EH (cell line): ENCODE results near the gene DKK1.

Experiments used
- DNase-seq: peaks from one replicate; pipeline ENCODE4 v3.0.0-alpha.2; 2015; ENCODE audit warnings: low read depth

DKK1 gene, protein sequence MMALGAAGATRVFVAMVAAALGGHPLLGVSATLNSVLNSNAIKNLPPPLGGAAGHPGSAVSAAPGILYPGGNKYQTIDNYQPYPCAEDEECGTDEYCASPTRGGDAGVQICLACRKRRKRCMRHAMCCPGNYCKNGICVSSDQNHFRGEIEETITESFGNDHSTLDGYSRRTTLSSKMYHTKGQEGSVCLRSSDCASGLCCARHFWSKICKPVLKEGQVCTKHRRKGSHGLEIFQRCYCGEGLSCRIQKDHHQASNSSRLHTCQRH

DNA sequence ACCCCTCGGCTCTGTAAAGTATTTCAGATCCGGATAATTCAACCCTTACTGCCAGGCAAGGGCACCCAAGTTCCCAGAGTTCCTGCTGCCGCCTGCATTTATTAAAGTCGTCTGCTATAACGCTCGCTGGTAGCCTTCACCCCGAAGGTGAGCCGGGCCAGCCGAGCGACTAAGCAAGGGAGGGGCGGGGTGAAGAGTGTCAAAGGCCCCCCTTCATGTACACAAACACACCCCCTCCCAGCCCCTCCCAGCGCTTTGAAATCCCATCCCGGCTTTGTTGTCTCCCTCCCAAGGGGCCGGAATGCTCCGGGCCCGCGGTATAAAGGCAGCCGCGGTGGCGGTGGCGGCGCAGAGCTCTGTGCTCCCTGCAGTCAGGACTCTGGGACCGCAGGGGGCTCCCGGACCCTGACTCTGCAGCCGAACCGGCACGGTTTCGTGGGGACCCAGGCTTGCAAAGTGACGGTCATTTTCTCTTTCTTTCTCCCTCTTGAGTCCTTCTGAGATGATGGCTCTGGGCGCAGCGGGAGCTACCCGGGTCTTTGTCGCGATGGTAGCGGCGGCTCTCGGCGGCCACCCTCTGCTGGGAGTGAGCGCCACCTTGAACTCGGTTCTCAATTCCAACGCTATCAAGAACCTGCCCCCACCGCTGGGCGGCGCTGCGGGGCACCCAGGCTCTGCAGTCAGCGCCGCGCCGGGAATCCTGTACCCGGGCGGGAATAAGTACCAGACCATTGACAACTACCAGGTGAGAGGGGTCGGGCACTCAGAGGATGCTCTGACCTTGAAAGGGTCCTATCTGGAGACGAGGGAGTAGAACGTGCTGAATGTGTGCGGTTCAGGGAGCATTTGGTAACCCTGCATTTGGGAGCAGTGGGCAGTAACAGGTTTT, at the start of gene DKK1:
TSS of gene DKK1 (plus strand) at position 349 of the 889 bp plus-strand sequence. CDS start at position 503, 154 bp downstream.
- DNase-seq, result peak; percentile 85

DNA sequence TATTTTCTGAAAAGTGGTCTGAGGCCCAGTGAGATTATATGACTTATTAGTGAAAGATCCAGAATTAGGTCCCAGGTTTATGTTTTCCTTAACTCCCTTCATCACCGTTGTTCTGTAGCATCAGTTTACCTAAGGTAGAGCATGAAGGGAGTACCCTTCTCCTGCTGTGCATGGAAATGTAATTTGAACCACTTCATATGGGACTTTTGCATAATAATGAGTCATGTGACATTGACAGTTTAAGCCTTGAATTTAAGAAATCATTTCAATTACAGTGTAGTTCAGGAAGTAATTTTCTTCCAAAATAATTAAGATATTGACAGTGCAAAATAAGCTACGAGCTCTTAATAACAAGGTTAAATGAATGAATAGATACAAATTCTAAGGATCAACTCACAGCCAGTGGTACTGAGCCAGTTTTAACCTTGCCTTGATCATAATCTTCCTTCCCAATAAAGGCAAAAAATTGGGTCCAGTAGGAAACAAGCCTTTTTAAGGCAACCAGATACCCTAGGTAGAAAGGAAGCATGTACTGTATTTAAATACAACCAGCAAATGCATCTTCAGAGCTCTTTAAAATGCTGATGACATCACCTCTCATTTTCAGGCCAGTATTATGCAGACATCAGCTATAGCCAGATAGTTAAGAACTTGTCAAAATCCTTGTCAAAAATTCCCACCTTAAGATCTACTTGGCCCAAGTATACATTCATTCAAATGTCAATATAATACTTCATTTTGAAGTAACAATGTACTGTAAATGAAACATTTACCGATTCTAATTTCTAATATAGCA, 48.8 kb upstream of the DKK1 start:
- DNase-seq, result no peak

DNA sequence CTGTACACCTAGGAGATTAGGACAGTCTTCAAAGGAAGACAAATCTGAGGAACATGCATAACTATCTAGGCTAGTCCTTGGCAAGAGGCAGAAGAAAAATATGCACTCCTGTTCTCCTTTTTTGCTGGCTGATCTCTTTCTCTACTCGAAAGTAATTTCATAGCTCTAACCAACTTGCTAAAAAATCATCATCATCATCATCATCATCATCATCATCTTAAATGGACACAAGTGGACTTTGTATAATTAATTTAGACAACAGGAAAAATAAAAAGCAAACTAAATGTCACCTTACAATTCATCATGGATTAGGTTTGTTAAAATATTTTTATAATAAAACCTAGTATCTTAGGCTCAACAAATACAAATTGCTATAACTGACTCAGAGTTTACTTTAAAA, 47.2 kb upstream of the DKK1 start:
- no peak for DNase-seq

DNA sequence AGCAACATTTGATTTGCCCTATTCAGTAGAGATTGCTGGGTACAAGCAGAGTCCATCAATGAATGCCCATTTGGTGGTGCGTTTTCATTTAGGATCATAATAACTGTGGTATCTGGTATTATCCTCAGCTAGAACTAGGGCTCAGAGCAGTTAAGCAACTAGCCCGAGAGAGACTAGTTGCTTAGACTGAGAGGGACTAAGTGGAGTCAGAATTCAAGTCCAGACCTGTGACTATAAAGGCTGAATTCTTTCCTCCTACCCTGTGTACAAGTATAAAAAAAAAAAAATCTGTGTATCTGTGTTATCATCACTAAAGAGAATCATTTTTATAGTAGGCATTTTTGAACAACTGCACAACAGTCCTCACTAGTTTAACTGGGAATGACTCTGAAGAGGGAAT, 45.3 kb upstream of the DKK1 start:
- no peak for DNase-seq

DNA sequence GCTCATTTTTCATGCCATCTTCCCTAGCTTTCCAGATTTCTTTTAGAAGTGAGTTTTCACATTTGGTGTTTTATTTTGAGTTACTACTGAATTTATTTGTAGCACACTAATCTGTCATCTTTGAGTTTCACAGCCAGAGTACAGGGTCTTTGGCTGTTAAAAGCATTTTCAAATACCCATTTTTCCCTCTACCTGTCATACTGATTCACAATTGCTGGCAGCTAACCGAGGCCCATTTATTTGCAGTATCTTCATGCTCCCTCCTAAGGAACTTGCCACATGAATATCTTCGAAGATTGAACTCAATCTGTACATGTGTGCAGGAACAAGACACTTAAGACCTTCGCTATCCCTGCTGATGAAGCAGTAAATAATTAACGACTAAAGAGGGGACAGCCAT, 44.8 kb upstream of the DKK1 start:
- DNase-seq, result no peak

DNA sequence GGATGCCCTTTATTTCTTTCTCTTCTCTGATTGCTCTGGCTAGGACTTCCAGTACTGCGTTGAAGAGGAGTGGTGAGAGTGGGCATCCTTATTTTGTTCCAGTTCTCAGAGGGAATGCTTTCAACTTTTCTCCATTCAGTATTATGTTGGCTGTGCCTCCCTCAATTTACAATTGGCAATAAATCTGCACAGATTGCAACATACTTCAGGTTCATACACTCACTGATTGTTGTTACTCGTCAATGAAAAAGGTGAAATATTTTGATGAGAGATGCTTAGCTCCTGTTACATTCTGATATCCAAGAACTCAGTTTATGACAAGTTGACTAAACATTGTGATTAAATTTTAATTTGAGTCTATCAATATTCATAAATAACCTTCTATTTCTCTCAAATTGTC, 37.9 kb upstream of the DKK1 start:
- DNase-seq, result no peak

DNA sequence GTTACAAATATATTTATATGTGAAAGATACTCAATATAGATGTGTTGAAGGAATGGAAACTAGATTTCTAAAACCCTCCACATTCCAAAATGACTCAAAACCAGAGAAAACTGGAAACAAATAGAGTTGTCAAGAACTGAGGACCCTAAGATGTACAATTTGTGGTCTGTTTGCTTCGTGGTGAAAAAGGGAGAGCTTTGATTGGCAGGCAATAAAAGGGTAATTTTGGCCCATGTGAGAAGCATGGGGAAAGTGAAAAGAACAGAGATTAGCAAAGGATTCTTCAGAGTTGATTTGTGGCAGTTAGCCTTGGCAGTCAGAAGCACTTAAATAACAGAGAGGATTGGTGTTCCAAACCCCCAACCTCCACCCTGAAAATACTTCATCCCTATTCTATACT, 37.1 kb upstream of the DKK1 start:
- DNase-seq, result no peak

DNA sequence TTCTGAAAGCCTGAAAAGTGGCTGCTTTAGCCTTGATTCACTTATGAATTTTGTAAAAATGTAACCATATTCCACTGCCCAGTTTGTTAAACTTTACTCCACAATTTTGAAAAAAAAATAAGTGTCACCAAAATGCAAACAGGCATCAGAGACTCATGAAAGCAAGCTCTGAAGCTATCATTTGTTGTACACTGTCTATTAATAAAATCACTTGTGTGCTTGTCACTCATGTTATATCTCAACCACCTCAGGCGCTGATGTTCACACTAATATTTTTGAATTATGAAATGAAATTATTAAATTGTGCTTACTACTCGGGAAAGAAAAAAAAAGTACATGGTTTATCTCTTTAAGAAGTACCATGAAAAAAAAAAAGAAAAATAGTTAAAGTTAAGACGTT, 34.5 kb upstream of the DKK1 start:
- DNase-seq, result no peak

DNA sequence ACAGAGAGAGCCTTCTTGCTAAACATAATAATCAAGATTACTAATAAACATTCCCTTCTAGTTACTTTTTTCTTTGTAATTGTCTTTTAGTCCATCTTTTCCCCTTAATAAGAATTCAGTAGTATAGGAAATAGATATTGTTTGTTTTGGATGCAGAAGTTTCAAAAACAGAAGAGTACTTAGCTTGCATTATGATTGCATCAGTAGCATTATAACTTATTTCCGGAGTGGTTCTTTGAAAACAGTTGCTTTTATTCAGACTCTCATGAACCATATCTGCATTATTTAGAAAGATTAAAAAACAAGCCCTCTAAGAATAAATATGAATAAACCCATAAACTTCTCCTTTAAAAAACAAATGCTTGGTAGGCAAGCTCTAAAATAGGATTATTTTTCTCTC, 34.0 kb upstream of the DKK1 start:
- DNase-seq, result no peak

DNA sequence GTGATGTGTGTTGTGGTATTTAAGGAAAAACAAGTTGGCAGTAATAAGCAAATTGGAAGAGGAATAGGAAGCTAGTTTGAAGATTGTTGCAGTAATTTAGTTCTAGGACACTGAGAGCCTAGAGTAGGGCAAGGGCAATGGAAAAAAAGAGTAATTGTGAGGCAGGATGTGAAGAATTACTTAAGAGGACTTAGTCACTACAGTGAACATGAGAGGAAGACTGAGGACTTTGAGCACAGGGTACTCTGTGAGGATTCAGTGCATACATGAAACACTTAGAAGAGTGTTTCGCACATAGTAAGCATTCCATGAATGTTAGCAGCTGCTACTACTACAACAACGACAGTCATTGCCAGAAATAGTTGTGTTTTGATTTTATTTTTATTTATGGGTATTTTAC, 30.9 kb upstream of the DKK1 start:
- DNase-seq, result peak; percentile 38

DNA sequence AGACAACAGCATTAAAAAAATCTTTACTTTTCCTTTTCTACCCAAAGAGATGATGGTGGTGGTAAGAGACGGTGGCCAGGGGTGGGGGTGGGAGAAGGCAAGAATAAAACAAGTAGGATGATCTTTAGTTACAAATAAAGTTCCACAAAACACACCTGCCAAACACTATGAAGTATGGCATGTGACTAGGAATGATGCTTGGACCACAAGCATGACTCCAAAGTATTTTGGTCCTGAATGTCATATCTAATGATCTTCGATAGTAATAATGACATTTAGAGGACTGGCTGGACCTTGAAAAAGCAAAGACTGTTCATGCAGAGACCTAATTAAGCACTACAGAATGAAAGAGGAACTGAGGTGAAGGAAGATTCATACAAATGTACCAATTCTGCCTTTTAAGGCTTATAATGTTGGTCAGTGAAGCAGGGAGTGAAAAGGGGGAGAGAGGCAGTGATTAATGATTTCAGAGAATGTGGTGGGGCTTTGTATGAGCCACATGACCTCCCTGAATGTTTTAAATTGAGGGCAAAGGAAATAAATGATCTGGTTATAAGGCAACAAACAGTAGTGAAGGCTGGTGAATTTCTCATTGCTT, 29.6 kb upstream of the DKK1 start:
- DNase-seq, result no peak

DNA sequence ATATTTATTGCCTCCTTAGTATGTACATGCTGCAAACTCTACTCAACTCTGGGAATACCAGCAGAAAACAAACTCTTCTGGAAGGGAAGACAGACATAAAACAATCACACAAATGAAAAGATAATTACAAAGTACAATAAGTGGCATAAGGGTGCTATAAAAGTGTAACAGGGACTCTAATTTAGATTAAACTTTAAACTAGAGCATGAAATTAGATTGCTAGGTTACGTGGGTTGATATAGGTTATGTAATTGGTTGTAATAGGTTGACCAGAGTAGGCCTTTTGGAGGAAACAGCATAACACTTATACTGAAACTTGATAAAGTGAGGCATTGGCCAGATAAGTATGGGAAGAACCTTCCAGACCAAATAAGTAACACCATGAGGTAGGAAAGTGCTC, 26.2 kb upstream of the DKK1 start:
- no peak for DNase-seq

DNA sequence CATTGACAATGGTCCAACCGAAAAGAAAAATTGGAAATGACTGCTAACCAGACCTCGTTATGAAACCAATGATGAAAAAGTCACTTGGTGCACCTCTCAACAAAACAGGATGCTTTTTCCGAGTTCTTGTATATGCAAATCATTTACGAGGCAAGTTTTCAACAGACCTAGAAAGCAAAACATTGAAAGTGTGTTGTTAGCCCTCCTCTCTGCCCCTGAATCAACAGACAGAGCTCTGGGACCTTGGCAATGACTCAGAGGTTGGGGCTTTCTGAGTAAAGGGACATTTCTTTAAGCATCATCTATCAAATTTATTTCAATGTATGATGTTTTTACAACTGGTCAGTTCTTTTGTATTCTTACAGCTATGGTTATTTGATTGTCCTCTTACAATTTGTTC, 16.3 kb upstream of the DKK1 start:
- no peak for DNase-seq

DNA sequence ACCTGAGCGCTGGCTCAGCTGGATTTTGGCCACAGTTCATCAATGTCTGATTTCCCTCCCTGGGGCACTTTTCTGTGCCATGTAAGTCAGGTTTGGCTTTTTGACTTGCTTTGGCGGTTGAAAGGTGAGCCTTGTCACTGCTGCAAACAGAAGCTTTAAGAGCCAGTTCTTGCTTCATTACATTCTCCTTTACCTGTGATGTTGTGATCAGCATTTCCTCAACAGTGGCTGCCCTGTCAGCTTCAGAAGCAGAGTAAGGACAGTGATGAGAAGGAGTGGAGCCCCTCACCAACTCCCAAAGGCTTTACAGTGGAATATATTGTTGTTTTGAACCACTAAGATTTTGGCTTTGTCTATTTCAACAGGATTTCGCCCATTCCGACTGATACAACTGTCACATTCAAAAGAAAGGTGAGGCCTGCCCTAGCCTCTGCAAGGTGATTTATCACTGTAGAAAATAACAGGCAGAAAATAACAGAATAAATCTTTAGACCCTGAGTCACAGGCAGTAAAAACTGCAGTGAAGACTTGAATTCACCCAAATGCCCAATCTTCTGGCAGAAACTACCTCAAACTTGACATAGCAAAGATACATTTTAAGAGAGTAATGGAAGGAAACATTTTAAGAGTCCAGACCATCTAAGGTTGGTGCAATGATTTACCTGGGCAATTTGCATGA, 13.3 kb upstream of the DKK1 start:
- no peak for DNase-seq

DNA sequence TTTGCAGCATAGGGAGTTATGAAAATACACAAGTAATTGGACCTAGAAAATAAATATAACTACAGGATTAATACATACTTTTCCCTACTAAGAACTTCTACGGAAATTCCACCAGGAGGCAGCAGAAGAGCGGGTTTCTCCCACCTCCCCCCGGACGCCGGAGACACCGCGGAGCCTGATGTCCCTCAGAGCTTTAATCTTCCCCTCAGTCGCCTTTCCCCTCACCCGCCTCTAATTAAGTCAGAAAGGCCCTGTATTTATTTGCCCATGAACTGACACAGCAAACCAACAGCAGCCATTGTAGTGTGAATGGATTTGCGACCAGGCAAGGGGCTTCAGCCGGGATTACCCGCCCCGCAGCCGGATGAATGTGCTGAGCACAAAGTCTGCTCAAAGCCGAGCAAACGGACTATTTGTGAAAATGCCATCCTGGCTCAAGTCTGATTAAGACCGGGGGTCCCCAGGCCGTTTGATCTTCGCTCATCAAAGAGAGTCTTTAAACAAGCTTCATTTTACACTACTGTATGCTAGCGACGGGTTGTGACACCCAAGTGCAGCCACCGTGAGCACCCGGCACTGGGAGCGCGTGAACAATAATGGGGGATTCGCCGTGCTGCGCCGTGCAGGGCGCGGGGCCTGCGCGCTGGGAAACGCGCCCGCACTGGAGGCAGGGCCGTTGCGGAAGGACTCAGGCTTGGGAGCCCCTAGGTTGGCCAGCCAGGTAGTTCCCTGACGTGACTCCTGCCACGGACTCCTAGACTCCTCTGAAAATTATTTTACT, 5.6 kb upstream of the DKK1 start:
- DNase-seq, result peak; percentile 79

DNA sequence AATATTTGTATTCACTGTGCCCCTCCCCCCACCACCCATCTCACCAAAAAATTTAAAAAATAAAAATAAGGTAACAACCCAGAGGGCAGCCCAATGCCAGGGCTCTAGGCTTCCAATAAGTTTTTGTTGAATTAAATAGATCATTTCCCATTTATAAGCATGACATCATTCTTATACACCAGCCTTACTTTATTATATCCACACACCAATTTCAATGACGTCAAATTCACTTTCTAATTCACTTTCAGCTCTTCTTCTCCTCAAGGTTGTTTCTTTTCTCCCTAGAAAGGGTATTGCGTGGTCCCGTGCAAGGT, 1.2 kb upstream of the DKK1 start:
- no peak for DNase-seq

DNA sequence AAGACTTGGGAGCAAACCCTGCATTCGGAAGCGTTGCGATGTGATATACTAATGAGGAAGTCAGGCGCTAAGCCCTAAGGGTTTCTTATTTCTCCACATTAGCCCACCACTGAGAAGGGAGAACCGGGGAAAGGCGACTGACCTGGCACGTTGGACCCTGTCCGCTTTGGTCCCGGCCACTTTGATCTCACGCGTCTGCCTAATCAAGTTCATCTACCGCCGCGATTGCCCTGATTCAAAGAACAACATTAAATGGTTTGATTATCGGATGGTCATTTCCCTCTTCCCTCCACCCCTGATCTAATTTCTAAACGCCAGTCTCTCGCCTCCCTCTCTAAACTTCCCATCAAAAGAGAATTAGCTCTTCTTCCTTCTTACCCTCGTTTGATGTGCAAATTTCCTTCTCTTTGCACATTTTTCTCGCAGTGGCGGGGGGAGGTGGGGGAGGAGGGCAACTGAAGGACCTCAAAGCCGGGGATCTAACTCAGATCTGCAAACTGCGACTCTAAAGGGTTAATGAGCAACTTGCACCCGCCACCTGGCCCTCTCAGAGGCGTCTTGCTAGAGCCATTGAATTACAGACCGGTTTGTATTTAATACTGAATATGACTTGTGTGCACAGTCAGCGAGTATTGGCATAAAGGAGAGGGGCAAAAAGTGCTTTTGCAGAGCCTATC, 687 bp upstream of the DKK1 start:
- DNase-seq, result peak; percentile 28

DNA sequence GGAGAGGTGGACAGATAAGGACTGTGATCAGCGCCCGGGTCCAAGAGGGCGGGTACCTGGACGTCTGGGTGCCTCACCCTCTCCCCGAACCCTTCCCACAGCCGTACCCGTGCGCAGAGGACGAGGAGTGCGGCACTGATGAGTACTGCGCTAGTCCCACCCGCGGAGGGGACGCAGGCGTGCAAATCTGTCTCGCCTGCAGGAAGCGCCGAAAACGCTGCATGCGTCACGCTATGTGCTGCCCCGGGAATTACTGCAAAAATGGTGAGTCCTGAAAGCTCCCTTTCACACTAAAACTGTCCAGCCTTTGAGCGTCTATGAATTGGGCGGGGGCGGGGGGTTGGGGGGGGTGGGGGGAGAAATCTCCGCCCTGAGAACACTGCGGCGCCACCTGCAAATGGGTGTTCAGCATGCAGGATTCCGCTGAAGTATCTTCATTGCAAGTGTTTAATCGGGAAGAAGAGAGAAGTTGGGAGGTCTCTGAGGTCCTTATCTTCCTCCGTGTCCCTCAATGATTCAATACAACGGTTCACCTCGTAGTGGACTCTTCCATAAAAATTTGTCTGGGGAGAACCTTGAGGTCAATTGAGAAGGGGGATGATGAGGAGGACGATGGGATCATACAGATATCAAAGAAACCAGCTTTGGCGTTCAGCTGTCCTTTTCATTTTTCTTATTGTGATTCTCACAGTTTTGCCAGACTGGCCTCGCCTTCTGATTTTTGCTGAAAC, 906 bp downstream of the DKK1 start:
- peak; percentile 66 for DNase-seq

DNA sequence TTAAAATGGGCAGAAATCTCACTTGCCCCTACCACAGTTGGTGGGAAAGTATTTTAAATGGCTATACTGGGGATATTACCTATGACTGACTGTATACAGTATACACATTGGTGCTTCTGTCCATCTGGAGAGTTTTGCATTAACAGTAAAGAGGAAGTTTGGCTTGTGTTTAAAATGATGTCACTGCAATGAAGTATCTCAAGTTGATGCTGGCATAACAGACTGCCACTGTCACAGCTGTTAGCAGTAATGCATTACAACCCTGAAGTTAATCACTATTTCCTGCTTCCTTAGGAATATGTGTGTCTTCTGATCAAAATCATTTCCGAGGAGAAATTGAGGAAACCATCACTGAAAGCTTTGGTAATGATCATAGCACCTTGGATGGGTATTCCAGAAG, 1.9 kb downstream of the DKK1 start:
- DNase-seq, result peak; percentile 60

DNA sequence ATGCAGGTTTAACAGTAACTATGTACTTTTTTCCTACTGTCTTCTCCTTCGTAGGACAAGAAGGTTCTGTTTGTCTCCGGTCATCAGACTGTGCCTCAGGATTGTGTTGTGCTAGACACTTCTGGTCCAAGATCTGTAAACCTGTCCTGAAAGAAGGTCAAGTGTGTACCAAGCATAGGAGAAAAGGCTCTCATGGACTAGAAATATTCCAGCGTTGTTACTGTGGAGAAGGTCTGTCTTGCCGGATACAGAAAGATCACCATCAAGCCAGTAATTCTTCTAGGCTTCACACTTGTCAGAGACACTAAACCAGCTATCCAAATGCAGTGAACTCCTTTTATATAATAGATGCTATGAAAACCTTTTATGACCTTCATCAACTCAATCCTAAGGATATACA, 2.4 kb downstream of the DKK1 start:
- no peak for DNase-seq
